Pericardium fibroblast (primary cell): ENCODE results near the gene XCL1. TPM values are rescaled to one million over a fixed set of nuclear protein-coding genes. Genes with fewer than 3 reads are reported as not detected.

ENCODE experiments used
- total RNA-seq: library from RNA; depleted of rRNA; stranded (reverse); fragments of >200 nt; gene quantifications from 2 replicates; pipeline ENCODE4 v1.2.3, GENCODE V29; 2015

Gene XCL1
- total RNA-seq, result not detected in 2 replicates

GRCh38 chr1:168576245-168576688, at the start of gene XCL1:
Gene XCL1, plus strand, starts transcription at chr1:168576605. Its CDS starts 33 bp downstream, at chr1:168576638.

GRCh38 chr1:168543840-168544498, 32.4 kb upstream of the XCL1 start, which contains the start of gene XCL2:
Gene XCL2, minus strand, starts transcription at chr1:168543997. Its CDS starts 33 bp downstream, at chr1:168543964.

Other genes starting within 250 kb of the XCL1 start
- not detected in 2 replicates for gene XCL2, start 32.6 kb upstream of the XCL1 start, total RNA-seq
- 3.0 and 9.6 TPM in 2 replicates for gene DPT, start 152.6 kb downstream of the XCL1 start, total RNA-seq